HG02852 (cell line): ENCODE measurements around the gene TUBGCP6.
A peak's percentile ranks its signal among the peaks of the same experiment; 100 is the strongest.
"Not testable (repeated sequence)": the region's sequence is repeated elsewhere in the genome, so short reads cannot be mapped to it uniquely, and the experiment has no call there.

Experiments
- ATAC-seq: cut with Tn5 transposase; IDR thresholded peaks from one replicate; pipeline ENCODE4 v1.9.1; 2021; ENCODE audit warnings: mild to moderate bottlenecking, moderate library complexity; ENCODE audit not compliant: unreplicated experiment

Gene TUBGCP6

GRCh38 chr22:50213263-50213662 lies 31.6 kb downstream of the TUBGCP6 start:
- ATAC-seq: no peak

- no peak for ATAC-seq
Observed at GRCh38 chr22:50211147-50211546, 33.7 kb downstream of the TUBGCP6 start.

- no peak for ATAC-seq
Observed at GRCh38 chr22:50210378-50211139, 34.3 kb downstream of the TUBGCP6 start.

- no peak for ATAC-seq
Observed at GRCh38 chr22:50209893-50210292, 34.9 kb downstream of the TUBGCP6 start.

- ATAC-seq: no peak
Observed at GRCh38 chr22:50208939-50209892, 35.6 kb downstream of the TUBGCP6 start.

- no peak for ATAC-seq
Observed at GRCh38 chr22:50208430-50208938, 36.3 kb downstream of the TUBGCP6 start.

GRCh38 chr22:50207383-50208140 lies 37.3 kb downstream of the TUBGCP6 start:
- ATAC-seq: no peak

- ATAC-seq: no peak
Observed at GRCh38 chr22:50206599-50206998, 38.2 kb downstream of the TUBGCP6 start.

- ATAC-seq: no peak
Observed at GRCh38 chr22:50205781-50206569, 38.8 kb downstream of the TUBGCP6 start.

- not testable (repeated sequence) for ATAC-seq
Observed at GRCh38 chr22:50204998-50205397, 39.8 kb downstream of the TUBGCP6 start.

GRCh38 chr22:50204571-50204970 lies 40.3 kb downstream of the TUBGCP6 start:
- ATAC-seq: no peak

- no peak for ATAC-seq
Observed at GRCh38 chr22:50203288-50203687, 41.5 kb downstream of the TUBGCP6 start.

GRCh38 chr22:50202130-50202666 lies 42.6 kb downstream of the TUBGCP6 start:
- ATAC-seq: no peak

GRCh38 chr22:50201191-50202129 lies 43.4 kb downstream of the TUBGCP6 start:
- peak; percentile 20 for ATAC-seq

- peak; percentile 66 for ATAC-seq
Observed at GRCh38 chr22:50200461-50201190, 44.2 kb downstream of the TUBGCP6 start, which contains the start of gene SELENOO. SELENOO (plus strand) TSS chr22:50201011; CDS start chr22:50201037, 26 bp downstream.

- no peak for ATAC-seq
Observed at GRCh38 chr22:50199829-50200460, 44.9 kb downstream of the TUBGCP6 start.

- no peak for ATAC-seq
Observed at GRCh38 chr22:50199251-50199721, 45.5 kb downstream of the TUBGCP6 start.
